GM12891 (cell line): ENCODE data around the gene PRSS57.
"Not testable (repeated sequence)": the region's sequence is repeated elsewhere in the genome, so short reads cannot be mapped to it uniquely, and the experiment has no call there.

Source experiments
- DNase-seq: peaks from one replicate; pipeline ENCODE4 v3.0.0; 2011; ENCODE audit warnings: low spot score; ENCODE audit not compliant: insufficient read length
- FAIRE-seq: peaks from 2 replicates; lab custom pipeline; 2011; peaks lifted over from hg19 to GRCh38; lab: Jason Lieb, UNC
- PAX5 ChIP-seq: IDR thresholded peaks from 2 replicates; pipeline ENCODE4 v1.6.1; 2011; ENCODE audit warnings: low read length, moderate library complexity, mild to moderate bottlenecking; ENCODE audit not compliant: insufficient read depth, severe bottlenecking
- POLR2A ChIP-seq: IDR thresholded peaks from 2 replicates; pipeline ENCODE4 v1.6.1; 2011; ENCODE audit warnings: low read depth, low read length, control low read depth
- POLR2AphosphoS5 ChIP-seq: IDR thresholded peaks from 2 replicates; pipeline ENCODE4 v1.6.1; 2011; ENCODE audit warnings: low read depth, low read length, control low read depth
- POU2F2 ChIP-seq: IDR thresholded peaks from 2 replicates; pipeline ENCODE4 v1.6.1; 2011; ENCODE audit warnings: low read depth, mild to moderate bottlenecking, control low read depth, low read length, moderate library complexity
- SPI1 ChIP-seq: IDR thresholded peaks from 2 replicates; pipeline ENCODE4 v1.6.1; 2011; ENCODE audit warnings: low read depth, low read length, control low read depth
- TAF1 ChIP-seq: IDR thresholded peaks from 2 replicates; pipeline ENCODE4 v1.6.1; 2011; ENCODE audit warnings: low read depth, low read length, control low read depth

Gene PRSS57

GRCh38 chr19:734716-735115 is 39.5 kb upstream of the PRSS57 start:
- DNase-seq (no peak), FAIRE-seq (no peak)
- no peak for TF ChIP-seq POLR2A
- no peak for TF ChIP-seq POU2F2
- TF ChIP-seq SPI1, result no peak
- TF ChIP-seq POLR2AphosphoS5, result no peak
- no peak for TF ChIP-seq PAX5
- no peak for TF ChIP-seq TAF1

DNA sequence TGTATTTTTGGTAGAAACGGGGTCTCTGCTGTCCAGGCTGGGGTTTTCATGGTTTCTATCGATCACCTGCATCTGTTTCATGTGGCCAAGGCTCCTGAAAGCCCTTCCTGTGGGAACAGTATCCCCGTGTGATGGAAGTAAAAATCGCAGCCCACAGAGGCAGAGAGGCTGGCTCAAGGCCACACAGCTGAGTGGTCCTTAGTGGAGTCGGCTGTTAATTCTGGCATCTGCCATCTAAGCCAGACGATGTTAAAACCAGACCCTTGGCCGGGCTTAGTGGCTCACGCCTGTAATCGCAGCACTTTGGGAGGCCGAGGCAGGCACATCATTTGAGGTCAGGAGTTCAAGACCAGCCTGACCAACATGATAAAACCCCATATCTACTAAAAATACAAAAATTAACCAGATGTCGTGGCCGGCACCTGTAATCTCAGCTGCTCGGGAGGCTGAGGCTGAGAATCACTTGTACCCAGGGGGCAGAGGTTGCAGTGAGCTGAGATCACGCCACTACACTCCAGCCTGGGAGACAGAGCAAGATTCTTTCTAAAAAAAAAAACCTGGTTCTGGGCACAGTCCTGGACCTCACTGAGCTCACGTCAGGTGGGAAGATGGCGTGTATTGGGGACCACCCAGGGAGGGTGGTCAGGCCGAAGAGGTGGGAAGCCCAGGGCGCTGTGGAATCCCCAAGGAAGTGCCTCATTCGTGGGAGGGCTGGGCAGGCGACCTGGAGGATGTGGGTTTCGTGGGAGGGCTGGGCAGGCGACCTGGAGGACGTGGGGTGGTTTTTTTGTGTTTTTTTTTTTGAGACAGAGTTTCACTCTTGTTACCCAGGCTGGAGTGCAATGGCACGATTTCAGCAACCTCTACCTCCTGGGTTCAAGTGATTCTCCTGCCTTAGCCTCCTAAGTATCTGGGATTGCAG is 37.2 kb upstream of the PRSS57 start:
- FAIRE-seq, result no peak
- no peak for DNase-seq

DNA sequence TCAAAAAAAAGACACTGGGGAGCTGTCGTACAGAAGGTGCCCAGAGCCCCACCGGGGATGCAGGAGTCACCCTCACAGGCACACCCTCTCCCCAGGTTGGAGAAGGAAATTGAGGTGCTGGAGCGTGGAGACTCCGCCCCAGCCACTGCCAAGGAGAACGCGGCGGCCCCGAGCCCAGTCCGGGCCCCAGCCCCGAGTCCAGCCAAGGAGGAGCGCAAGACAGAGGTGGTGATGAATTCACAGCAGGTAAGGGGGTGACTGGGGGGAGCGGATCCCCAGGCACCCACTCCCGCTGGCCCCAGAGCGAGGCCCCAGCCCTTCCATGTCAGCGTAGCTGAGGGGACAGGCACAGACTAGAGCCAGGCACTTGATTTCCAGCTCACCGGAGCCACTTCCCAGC is 35.7 kb upstream of the PRSS57 start:
- TF ChIP-seq POU2F2 (no peak), POLR2A (no peak), PAX5 (no peak), POLR2AphosphoS5 (no peak), TAF1 (no peak), SPI1 (no peak)
- DNase-seq, result no peak
- no peak for FAIRE-seq

More for the DNA sequence above, 37.2 kb upstream of the PRSS57 start:
- TF ChIP-seq PAX5 (no peak), SPI1 (no peak), POU2F2 (no peak), POLR2AphosphoS5 (no peak), TAF1 (no peak), POLR2A (no peak)

GRCh38 chr19:729965-730668 is 34.9 kb upstream of the PRSS57 start:
- FAIRE-seq (no peak), DNase-seq (no peak)
- no peak for TF ChIP-seq TAF1
- TF ChIP-seq POLR2A, result no peak
- no peak for TF ChIP-seq SPI1
- no peak for TF ChIP-seq POLR2AphosphoS5
- no peak for TF ChIP-seq POU2F2
- no peak for TF ChIP-seq PAX5

DNA sequence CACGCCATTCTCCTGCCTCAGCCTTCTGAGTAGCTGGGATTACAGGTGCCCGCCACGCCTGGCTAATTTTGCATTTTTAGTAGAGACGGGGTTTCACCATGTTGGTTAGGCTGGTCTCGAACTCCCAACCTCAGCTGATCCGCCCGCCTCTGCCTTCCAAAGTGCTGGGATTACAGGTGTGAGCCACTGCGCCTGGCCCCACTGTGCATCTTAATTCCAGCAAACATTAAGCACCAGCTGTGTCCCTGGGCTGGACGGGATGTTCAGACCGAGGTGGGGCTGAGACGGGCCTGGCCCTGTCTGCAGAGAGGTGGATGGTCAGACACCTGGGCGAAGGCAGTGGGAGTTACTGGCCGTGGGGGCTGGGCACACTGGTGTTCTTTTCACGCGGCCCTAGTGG is 34.3 kb upstream of the PRSS57 start:
- FAIRE-seq, result peak; percentile 5
- not testable (repeated sequence) for DNase-seq

DNA sequence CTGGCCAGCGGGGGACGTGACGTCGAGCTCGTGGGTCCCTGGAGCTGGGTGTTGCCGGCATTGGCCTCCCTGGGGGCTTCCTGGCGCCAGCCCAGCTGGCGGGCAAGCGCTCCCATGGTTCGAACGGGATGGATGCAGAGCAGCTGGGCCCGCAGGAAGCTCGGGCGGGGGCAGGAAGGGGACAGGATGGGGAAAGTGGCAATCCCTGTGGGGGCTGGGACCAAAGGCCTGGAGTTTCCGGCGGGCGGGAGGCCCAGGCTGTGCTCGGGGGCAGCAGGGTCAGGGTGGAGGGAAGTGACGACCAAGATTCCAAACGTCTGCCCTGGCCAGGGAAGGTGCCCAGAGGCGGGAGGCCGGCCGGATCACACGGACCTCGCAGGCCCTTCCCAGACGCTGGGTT is 32.8 kb upstream of the PRSS57 start:
- FAIRE-seq (no peak), DNase-seq (no peak)
- TF ChIP-seq TAF1 (no peak), SPI1 (no peak), PAX5 (no peak), POLR2AphosphoS5 (no peak), POLR2A (no peak), POU2F2 (no peak)

GRCh38 chr19:726993-727956 is 32.0 kb upstream of the PRSS57 start:
- TF ChIP-seq PAX5 (no peak), POLR2AphosphoS5 (no peak), TAF1 (no peak), POLR2A (no peak), POU2F2 (no peak), SPI1 (no peak)
- DNase-seq (no peak), FAIRE-seq (no peak)

GRCh38 chr19:725461-726089 is 30.3 kb upstream of the PRSS57 start:
- TF ChIP-seq POLR2AphosphoS5 (no peak), PAX5 (no peak), TAF1 (no peak), SPI1 (no peak), POLR2A (no peak), POU2F2 (no peak)
- DNase-seq (no peak), FAIRE-seq (no peak)

GRCh38 chr19:723714-724113 is 28.5 kb upstream of the PRSS57 start:
- DNase-seq (no peak), FAIRE-seq (no peak)
- TF ChIP-seq POLR2A, result no peak
- no peak for TF ChIP-seq POLR2AphosphoS5
- no peak for TF ChIP-seq SPI1
- TF ChIP-seq POU2F2, result no peak
- no peak for TF ChIP-seq TAF1
- no peak for TF ChIP-seq PAX5
